GM12878 (cell line): Measurements from ENCODE around the gene WWOX. TPM values are rescaled to one million over a fixed set of nuclear protein-coding genes. Genes with fewer than 3 reads are reported as not detected.

Experiments used
- ATAC-seq: fragments of 200-7000 bp; cut with Tn5 transposase; 3 replicates; pipeline ENCODE4 v1.9.1; 2020; ENCODE audit warnings: mild to moderate bottlenecking, moderate library complexity
- BruUV-seq: library from RNA; stranded (reverse); fragments of 400-500 nt; replicated peaks from 2 replicates; lab custom pipeline; 2021; lab: Mats Ljungman, UMichigan
- CTCF ChIA-PET: fragments of 300-600 bp; sonication (Branson Sonifier 250); formaldehyde crosslinking; extraction: SDS; loops from one replicate; lab custom pipeline; 2021; ENCODE audit warnings: inconsistent platforms; lab: Yijun Ruan, JAX
- POLR2A ChIA-PET: fragments of 350-600 bp; formaldehyde crosslinking; extraction: SDS; loops from one replicate; lab custom pipeline; 2021; ENCODE audit warnings: inconsistent platforms; lab: Charles Lee
- RAD21 ChIA-PET: fragments of 300-600 bp; sonication (Branson Sonifier 250); formaldehyde crosslinking; loops from one replicate; lab custom pipeline; 2023; ENCODE audit warnings: antibody characterized with exemption; ENCODE audit not compliant: unreplicated experiment; lab: Charles Lee
- SMC1A ChIA-PET: fragments of 300-600 bp; sonication (Branson Sonifier 250); formaldehyde crosslinking; loops from one replicate; lab custom pipeline; 2023; ENCODE audit not compliant: unreplicated experiment, uncharacterized antibody; lab: Charles Lee
- DNase-seq: peaks from one replicate; pipeline ENCODE4 v3.0.0-alpha.2; 2011; ENCODE audit warnings: low read depth, low spot score
- FAIRE-seq: peaks from 3 replicates; lab custom pipeline; 2011; peaks lifted over from hg19 to GRCh38; lab: Jason Lieb, UNC
- H2AFZ ChIP-seq: 2 replicates; pipeline ENCODE4 v1.6.0; 2011; ENCODE audit warnings: low read depth, low read length, control low read depth; ENCODE audit not compliant: control insufficient read depth
- H3K27ac ChIP-seq: 2 replicates; pipeline ENCODE4 v1.5.1; 2011; ENCODE audit warnings: control low read depth; ENCODE audit not compliant: control insufficient read depth, insufficient read depth
- H3K27me3 ChIP-seq, 2 experiments: replicated peaks in 1 of 2; 2 replicates each; pipeline versions ENCODE4 v1.6.0 to v1.6.1; 2011; ENCODE audit warnings: low read length in 1 of 2; ENCODE audit not compliant: control insufficient read depth in 2 of 2, insufficient read depth in 2 of 2
- H3K36me3 ChIP-seq, 2 experiments: 2 replicates each; pipeline ENCODE4 v1.5.1; 2011; ENCODE audit warnings: low read length in 1 of 2; ENCODE audit not compliant: control insufficient read depth in 2 of 2, insufficient read depth in 2 of 2
- H3K4me1 ChIP-seq: 2 replicates; pipeline ENCODE4 v1.6.1; 2011; ENCODE audit warnings: mild to moderate bottlenecking, low read length, moderate library complexity, mixed read lengths; ENCODE audit not compliant: control insufficient read depth, insufficient read depth
- H3K4me2 ChIP-seq: 2 replicates; pipeline ENCODE4 v1.6.0; 2011; ENCODE audit warnings: control low read depth; ENCODE audit not compliant: control insufficient read depth, insufficient read depth
- H3K4me3 ChIP-seq: fragments of 200-600 bp; sonication (generic); 2 replicates; pipeline ENCODE4 v1.5.1; 2016
- H3K79me2 ChIP-seq: 2 replicates; pipeline ENCODE4 v1.6.0; 2011; ENCODE audit warnings: low read length; ENCODE audit not compliant: control insufficient read depth, insufficient read depth
- H3K9ac ChIP-seq: 2 replicates; pipeline ENCODE4 v1.8.0; 2011; ENCODE audit warnings: low read length, control low read depth, mixed read lengths; ENCODE audit not compliant: control insufficient read depth, insufficient read depth
- H3K9me3 ChIP-seq: replicated peaks from 3 replicates; pipeline ENCODE4 v1.5.1; 2011; ENCODE audit warnings: mild to moderate bottlenecking, low read length; ENCODE audit not compliant: control insufficient read depth, insufficient read depth
- H4K20me1 ChIP-seq: 2 replicates; pipeline ENCODE4 v1.6.0; 2011; ENCODE audit not compliant: control insufficient read depth, insufficient read depth
- DPF2 ChIP-seq: fragments of 450-650 bp; IDR thresholded peaks from 2 replicates; pipeline ENCODE4 v1.6.1; 2017; ENCODE audit warnings: mild to moderate bottlenecking
- GABPA ChIP-seq: IDR thresholded peaks from 2 replicates; pipeline ENCODE4 v1.6.1; 2014; ENCODE audit warnings: antibody characterized with exemption, low read depth, mild to moderate bottlenecking, inconsistent platforms
- KAT2A ChIP-seq: conservative IDR thresholded peaks from 2 replicates; pipeline ENCODE4 v1.6.1; 2011; ENCODE audit warnings: low read depth, low read length; ENCODE audit not compliant: control insufficient read depth
- RFX5 ChIP-seq: IDR thresholded peaks from 2 replicates; pipeline ENCODE4 v1.6.1; 2011; ENCODE audit warnings: low read depth, low read length, improper control_type of control experiment
- SRF ChIP-seq, 2 experiments: IDR thresholded peaks; 2 replicates each; pipeline ENCODE4 v1.6.1; 2011; ENCODE audit warnings: low read depth in 2 of 2, low read length in 2 of 2, mild to moderate bottlenecking in 1 of 2, moderate library complexity in 1 of 2
- STAT1 ChIP-seq: fragments of 450-650 bp; conservative IDR thresholded peaks from 2 replicates; pipeline ENCODE4 v1.6.1; 2014; ENCODE audit warnings: antibody characterized with exemption, mild to moderate bottlenecking
- WGBS: methylation state at CpG from one replicate; pipeline ENCODE4 v1.1.6; 2016; ENCODE audit warnings: low lambda C conversion rate; ENCODE audit not compliant: insufficient replicate concordance, insufficient coverage; ENCODE audit errors: missing lambda C conversion rate; 5-methylcytosine and 5-hydroxymethylcytosine counted together
- in situ Hi-C: fragments of 300-500 bp; cut with MboI; formaldehyde crosslinking; loops from 9 replicates; pipeline ENCODE4 v1.14.3; 2018; ENCODE audit warnings: mixed read lengths
- intact Hi-C: fragments of 100-400 bp; cut with micrococcal nuclease; formaldehyde crosslinking; loops from one replicate; pipeline ENCODE4 v1.14.2; 2022; ENCODE audit not compliant: unreplicated experiment
- polyA plus RNA-seq, 11 experiments: library from polyadenylated mRNA; depleted of rRNA in 4 of 11; unstranded in 6 of 11; stranded (reverse) in 5 of 11; fragments of >200 nt; fragmentation: Nextera tagmentation in 4 of 11; fragmentation: Illumina TruSeq in 1 of 11; extraction: Ambion mirVana in 4 of 11; extraction: Trizol in 1 of 11; gene quantifications; 1 replicate in 1 of 11; 2 replicates in 10 of 11; pipeline versions ENCODE4 v1.2.1 to v1.2.3, GENCODE V29; 2011 to 2016; ENCODE audit warnings: inconsistent platforms in 2 of 11, missing spikeins in 2 of 11, low read depth in 1 of 11
- total RNA-seq, 4 experiments: library from RNA; depleted of rRNA in 3 of 4; stranded (reverse); fragments of >200 nt in 3 of 4; fragmentation: Illumina TruSeq in 1 of 4; extraction: Trizol in 1 of 4; gene quantifications; 2 replicates each; pipeline versions ENCODE4 v1.2.1 to v1.2.3, GENCODE V29; 2013 to 2021
- TF ChIP-seq, protein P1 (sequence below): fragments of 450-650 bp; IDR thresholded peaks from 2 replicates; pipeline ENCODE4 v1.6.1; 2016; ENCODE audit warnings: mild to moderate bottlenecking
- TF ChIP-seq, protein P2 (sequence below): fragments of 450-650 bp; IDR thresholded peaks from 2 replicates; pipeline ENCODE4 v1.6.1; 2017; ENCODE audit warnings: antibody characterized with exemption, mild to moderate bottlenecking, moderate library complexity
- TF ChIP-seq, protein P3 (sequence below): fragments of 450-650 bp; IDR thresholded peaks from 2 replicates; pipeline ENCODE4 v1.6.1; 2016; ENCODE audit warnings: mild to moderate bottlenecking
- TF ChIP-seq, protein P4 (sequence below), 3 experiments: IDR thresholded peaks in 2 of 3; conservative IDR thresholded peaks in 1 of 3; 2 replicates each; pipeline ENCODE4 v1.5.1; 2011; ENCODE audit warnings: low read depth in 3 of 3, low read length in 3 of 3, mild to moderate bottlenecking in 3 of 3, control low read depth in 2 of 3, moderate library complexity in 2 of 3, inconsistent platforms in 1 of 3, mixed read lengths in 1 of 3; ENCODE audit not compliant: control insufficient read depth in 2 of 3, insufficient read depth in 1 of 3; ENCODE audit errors: extremely low read depth in 1 of 3

Gene WWOX
- total and polyA plus RNA-seq, 10 of the 15 experiments (the other 5 are each of a cell fraction or from before 2014, with no cell fraction given) = 2.8 to 24.4 (median 17.8) TPM

DNA sequence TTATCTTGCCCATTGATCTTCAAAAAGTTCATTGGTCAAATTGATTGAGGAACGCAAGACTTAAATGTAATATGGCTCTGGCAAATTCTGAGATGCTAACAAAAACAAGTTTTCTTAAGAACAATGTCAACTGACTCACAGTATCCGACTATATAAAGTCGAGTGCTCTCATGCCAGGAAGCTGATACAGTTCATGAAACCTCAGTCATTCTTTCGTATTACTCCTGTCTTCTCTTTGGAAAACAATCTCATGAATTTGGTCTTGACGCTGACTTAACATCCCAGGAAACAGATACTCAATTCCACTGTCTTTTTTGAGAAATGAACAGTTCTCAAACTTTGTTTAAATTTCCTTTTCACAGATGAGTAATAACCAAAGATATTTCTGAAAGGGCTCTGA, 796.2 kb downstream of the WWOX start (continued):
- TF ChIP-seq RFX5 = no peak
- no peak for TF ChIP-seq KAT2A
- TF ChIP-seq, protein P1, sequence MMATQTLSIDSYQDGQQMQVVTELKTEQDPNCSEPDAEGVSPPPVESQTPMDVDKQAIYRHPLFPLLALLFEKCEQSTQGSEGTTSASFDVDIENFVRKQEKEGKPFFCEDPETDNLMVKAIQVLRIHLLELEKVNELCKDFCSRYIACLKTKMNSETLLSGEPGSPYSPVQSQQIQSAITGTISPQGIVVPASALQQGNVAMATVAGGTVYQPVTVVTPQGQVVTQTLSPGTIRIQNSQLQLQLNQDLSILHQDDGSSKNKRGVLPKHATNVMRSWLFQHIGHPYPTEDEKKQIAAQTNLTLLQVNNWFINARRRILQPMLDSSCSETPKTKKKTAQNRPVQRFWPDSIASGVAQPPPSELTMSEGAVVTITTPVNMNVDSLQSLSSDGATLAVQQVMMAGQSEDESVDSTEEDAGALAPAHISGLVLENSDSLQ = no peak
- no peak for TF ChIP-seq STAT1
- TF ChIP-seq, protein P2, sequence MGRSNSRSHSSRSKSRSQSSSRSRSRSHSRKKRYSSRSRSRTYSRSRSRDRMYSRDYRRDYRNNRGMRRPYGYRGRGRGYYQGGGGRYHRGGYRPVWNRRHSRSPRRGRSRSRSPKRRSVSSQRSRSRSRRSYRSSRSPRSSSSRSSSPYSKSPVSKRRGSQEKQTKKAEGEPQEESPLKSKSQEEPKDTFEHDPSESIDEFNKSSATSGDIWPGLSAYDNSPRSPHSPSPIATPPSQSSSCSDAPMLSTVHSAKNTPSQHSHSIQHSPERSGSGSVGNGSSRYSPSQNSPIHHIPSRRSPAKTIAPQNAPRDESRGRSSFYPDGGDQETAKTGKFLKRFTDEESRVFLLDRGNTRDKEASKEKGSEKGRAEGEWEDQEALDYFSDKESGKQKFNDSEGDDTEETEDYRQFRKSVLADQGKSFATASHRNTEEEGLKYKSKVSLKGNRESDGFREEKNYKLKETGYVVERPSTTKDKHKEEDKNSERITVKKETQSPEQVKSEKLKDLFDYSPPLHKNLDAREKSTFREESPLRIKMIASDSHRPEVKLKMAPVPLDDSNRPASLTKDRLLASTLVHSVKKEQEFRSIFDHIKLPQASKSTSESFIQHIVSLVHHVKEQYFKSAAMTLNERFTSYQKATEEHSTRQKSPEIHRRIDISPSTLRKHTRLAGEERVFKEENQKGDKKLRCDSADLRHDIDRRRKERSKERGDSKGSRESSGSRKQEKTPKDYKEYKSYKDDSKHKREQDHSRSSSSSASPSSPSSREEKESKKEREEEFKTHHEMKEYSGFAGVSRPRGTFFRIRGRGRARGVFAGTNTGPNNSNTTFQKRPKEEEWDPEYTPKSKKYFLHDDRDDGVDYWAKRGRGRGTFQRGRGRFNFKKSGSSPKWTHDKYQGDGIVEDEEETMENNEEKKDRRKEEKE = no peak
- TF ChIP-seq DPF2 = no peak
- TF ChIP-seq GABPA = no peak
- TF ChIP-seq, all 136 proteins: peak for 0

DNA sequence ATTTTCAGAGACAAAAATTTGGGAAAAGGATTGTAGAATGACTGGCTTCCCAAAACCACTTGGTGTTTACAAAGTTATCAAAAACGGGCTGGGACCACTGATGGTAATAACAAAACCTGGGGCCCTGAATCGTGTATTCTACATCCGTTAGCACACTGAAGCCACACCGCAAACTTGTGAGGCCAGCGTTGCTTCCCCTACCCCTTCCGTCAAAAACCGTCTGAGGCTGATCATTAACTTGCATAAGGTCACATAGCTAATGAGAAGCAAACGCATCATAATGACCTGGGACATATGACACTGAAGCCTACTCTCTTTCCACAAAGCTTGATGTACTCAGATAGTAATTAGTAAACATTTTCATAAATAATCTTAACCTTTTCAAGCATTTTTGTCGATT, 796.8 kb downstream of the WWOX start:
- CTCF ChIA-PET = no interaction called here
- H3K27ac ChIP-seq = no peak overlapping the region
- RAD21 ChIA-PET = no interaction called here
- H3K9ac ChIP-seq = no peak overlapping the region
- BruUV-seq = no TSS peak
- no peaks in the 10 kb centered on the region for H3K27me3 ChIP-seq
- FAIRE-seq = no peak
- intact Hi-C loops (no loop called here), in situ Hi-C loops (no loop called here)
- H3K4me3 ChIP-seq = no peak overlapping the region
- H3K36me3 ChIP-seq = no peaks in the 10 kb centered on the region
- H3K79me2 ChIP-seq = no peaks in the 10 kb centered on the region
- SMC1A ChIA-PET = no interaction called here
- H3K9me3 ChIP-seq = no peaks in the 10 kb centered on the region
- WGBS = 41% methylated on average over 9 of the region's 9 CpGs
- no peaks in the 10 kb centered on the region for H4K20me1 ChIP-seq
- DNase-seq = no peak
- no peak overlapping the region for H2AFZ ChIP-seq
- H3K4me1 ChIP-seq = no peaks in the 10 kb centered on the region
- POLR2A ChIA-PET = no interaction called here
- H3K4me2 ChIP-seq = no peak overlapping the region
- ATAC-seq = no peak
- TF ChIP-seq SRF (IDR thresholded peaks at IDR 0.05; ENCODE audit: low read depth in 2 of 2, low read length in 2 of 2) = no peak
- TF ChIP-seq, protein P3, sequence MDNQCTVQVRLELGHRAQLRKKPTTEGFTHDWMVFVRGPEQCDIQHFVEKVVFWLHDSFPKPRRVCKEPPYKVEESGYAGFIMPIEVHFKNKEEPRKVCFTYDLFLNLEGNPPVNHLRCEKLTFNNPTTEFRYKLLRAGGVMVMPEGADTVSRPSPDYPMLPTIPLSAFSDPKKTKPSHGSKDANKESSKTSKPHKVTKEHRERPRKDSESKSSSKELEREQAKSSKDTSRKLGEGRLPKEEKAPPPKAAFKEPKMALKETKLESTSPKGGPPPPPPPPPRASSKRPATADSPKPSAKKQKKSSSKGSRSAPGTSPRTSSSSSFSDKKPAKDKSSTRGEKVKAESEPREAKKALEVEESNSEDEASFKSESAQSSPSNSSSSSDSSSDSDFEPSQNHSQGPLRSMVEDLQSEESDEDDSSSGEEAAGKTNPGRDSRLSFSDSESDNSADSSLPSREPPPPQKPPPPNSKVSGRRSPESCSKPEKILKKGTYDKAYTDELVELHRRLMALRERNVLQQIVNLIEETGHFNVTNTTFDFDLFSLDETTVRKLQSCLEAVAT = no peak
- TF ChIP-seq, protein P4, sequence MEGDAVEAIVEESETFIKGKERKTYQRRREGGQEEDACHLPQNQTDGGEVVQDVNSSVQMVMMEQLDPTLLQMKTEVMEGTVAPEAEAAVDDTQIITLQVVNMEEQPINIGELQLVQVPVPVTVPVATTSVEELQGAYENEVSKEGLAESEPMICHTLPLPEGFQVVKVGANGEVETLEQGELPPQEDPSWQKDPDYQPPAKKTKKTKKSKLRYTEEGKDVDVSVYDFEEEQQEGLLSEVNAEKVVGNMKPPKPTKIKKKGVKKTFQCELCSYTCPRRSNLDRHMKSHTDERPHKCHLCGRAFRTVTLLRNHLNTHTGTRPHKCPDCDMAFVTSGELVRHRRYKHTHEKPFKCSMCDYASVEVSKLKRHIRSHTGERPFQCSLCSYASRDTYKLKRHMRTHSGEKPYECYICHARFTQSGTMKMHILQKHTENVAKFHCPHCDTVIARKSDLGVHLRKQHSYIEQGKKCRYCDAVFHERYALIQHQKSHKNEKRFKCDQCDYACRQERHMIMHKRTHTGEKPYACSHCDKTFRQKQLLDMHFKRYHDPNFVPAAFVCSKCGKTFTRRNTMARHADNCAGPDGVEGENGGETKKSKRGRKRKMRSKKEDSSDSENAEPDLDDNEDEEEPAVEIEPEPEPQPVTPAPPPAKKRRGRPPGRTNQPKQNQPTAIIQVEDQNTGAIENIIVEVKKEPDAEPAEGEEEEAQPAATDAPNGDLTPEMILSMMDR (IDR thresholded peaks at IDR 0.05 in 2 of 3, conservative IDR thresholded peaks at IDR 0.05 in 1 of 3; ENCODE audit: control insufficient read depth in 2 of 3, extremely low read depth in 1 of 3, insufficient read depth in 1 of 3, low read depth in 3 of 3, low read length in 3 of 3) = no peak
